ENCODE results near the gene C9orf43. TPM values are rescaled to one million over a fixed set of nuclear protein-coding genes. Genes with fewer than 3 reads are reported as not detected.

Gene C9orf43
- total and polyA plus RNA-seq, 9 of the 15 experiments (the other 6 are each of a cell fraction or from before 2014, with no cell fraction given) = 0.21 to 0.58 (median 0.33) TPM

GRCh38 chr9:113421726-113422125 lies 11.2 kb downstream of the C9orf43 start:
- H3K27me3 ChIP-seq (ENCODE audit: control insufficient read depth in 2 of 2, insufficient read depth in 2 of 2, low read length in 2 of 2) = peaks cover 6 to 13% of the 10 kb centered on the region in 2 experiments; a peak in 3 of 5 replicates
- FAIRE-seq (no peak), DNase-seq (ENCODE audit: extremely low read depth in 1 of 4, low spot score in 3 of 4) (no peak), ATAC-seq (no peak)
- H3K27ac ChIP-seq (ENCODE audit: extremely low read depth, low read depth, low read length) = no peak overlapping the region
- WGBS (ENCODE audit: insufficient coverage, low coverage, missing lambda C conversion rate) = 16% methylated on average over 3 of the region's 3 CpGs
- H3K9me1 ChIP-seq (ENCODE audit: control insufficient read depth, insufficient read depth, low read length) = no peaks in the 10 kb centered on the region
- no peaks in the 10 kb centered on the region for H4K20me1 ChIP-seq (replicated peaks; ENCODE audit: control insufficient read depth, insufficient read depth, low read length)
- BruUV-seq (replicated peaks) = no TSS peak
- H3K4me3 ChIP-seq = no peak overlapping the region
- H3K36me3 ChIP-seq (ENCODE audit: control insufficient read depth, insufficient read depth, low read length) = no peaks in the 10 kb centered on the region
- ChIA-PET CTCF (ENCODE audit: low intra/inter-chr PET ratio) (no interaction called here), POLR2A (interaction anchor here (1.4 to 1.5 kb wide), 3 partner anchors 8 to 34 kb away, joined by 3 to 7 read pairs (median 5); partner anchors contain the start of genes C9orf43 and POLE3)
- TF ChIP-seq FOXM1 (IDR thresholded peaks at IDR 0.05; ENCODE audit: low read depth) (no peak), FOXM1 (CRISPR knock-in tag; IDR thresholded peaks at IDR 0.05; ENCODE audit: low read depth) (no peak), MTF1 (CRISPR knock-in tag; IDR thresholded peaks at IDR 0.05; ENCODE audit: borderline replicate concordance) (no peak), CBX3 (IDR thresholded peaks at IDR 0.05; ENCODE audit: borderline replicate concordance in 1 of 2, low read length in 2 of 2) (no peak), FOXO4 (CRISPR knock-in tag; IDR thresholded peaks at IDR 0.05) (no peak), E2F3 (CRISPR knock-in tag; IDR thresholded peaks at IDR 0.05) (no peak), ILK (tag; IDR thresholded peaks at IDR 0.05; ENCODE audit: borderline replicate concordance, low read depth) (no peak), RBM14 (IDR thresholded peaks at IDR 0.05; ENCODE audit: borderline replicate concordance, insufficient read depth, low read depth, low read length) (no peak), TCF3 (CRISPR knock-in tag; IDR thresholded peaks at IDR 0.05) (no peak), YBX1 (IDR thresholded peaks at IDR 0.05) (no peak)
- no peak overlapping the region for H3K4me2 ChIP-seq (ENCODE audit: insufficient read depth, low read length)
- H3K9me3 ChIP-seq (replicated peaks; ENCODE audit: control insufficient read depth, insufficient read depth, low read depth, low read length) = no peaks in the 10 kb centered on the region
- in situ Hi-C loops (cut with MboI) = no loop called here
- 0 out of 2 replicates have a peak overlapping the region, but pooled peaks have one; percentile 40 for H2AFZ ChIP-seq (ENCODE audit: low read depth, low read length)
- no peak overlapping the region for H3K9ac ChIP-seq (ENCODE audit: insufficient read depth in 1 of 2, low read depth in 2 of 2, low read length in 2 of 2)
- H3K4me1 ChIP-seq (replicated peaks in 1 of 2; ENCODE audit: control insufficient read depth in 2 of 2, insufficient read depth in 2 of 2, low read length in 2 of 2) = no peaks in the 10 kb centered on the region
- intact Hi-C loops (cut with micrococcal nuclease) = no loop called here
- no peaks in the 10 kb centered on the region for H3K79me2 ChIP-seq (ENCODE audit: control insufficient read depth, insufficient read depth, low read length)
